HEK293T (cell line): Measurements from ENCODE around the gene RPTOR.

Experiments used
- ARNT ChIP-seq: fragments of 450-650 bp; IDR thresholded peaks from 2 replicates; pipeline ENCODE4 v1.6.1; 2017; ENCODE audit warnings: mild to moderate bottlenecking
- BHLHE40 ChIP-seq: fragments of 450-650 bp; IDR thresholded peaks from 2 replicates; pipeline ENCODE4 v1.6.1; 2016; ENCODE audit warnings: mild to moderate bottlenecking, moderate library complexity, borderline replicate concordance
- CTBP1 ChIP-seq: fragments of 450-650 bp; IDR thresholded peaks from 2 replicates; pipeline ENCODE4 v1.6.1; 2016; ENCODE audit warnings: borderline replicate concordance
- ELF4 ChIP-seq: fragments of 450-650 bp; IDR thresholded peaks from 2 replicates; pipeline ENCODE4 v1.6.1; 2017; ENCODE audit warnings: antibody characterized with exemption
- FOXA1 ChIP-seq: fragments of 450-650 bp; IDR thresholded peaks from 2 replicates; pipeline ENCODE4 v1.6.1; 2016; ENCODE audit warnings: mild to moderate bottlenecking
- FOXK2 ChIP-seq: fragments of 450-650 bp; IDR thresholded peaks from 2 replicates; pipeline ENCODE4 v1.6.1; 2016; ENCODE audit warnings: mild to moderate bottlenecking
- FOXM1 ChIP-seq: fragments of 450-650 bp; IDR thresholded peaks from 2 replicates; pipeline ENCODE4 v1.6.1; 2017; ENCODE audit warnings: mild to moderate bottlenecking, borderline replicate concordance
- NFRKB ChIP-seq: fragments of 450-650 bp; IDR thresholded peaks from 2 replicates; pipeline ENCODE4 v1.6.1; 2016; ENCODE audit warnings: mild to moderate bottlenecking, moderate library complexity
- PKNOX1 ChIP-seq: fragments of 450-650 bp; IDR thresholded peaks from 2 replicates; pipeline ENCODE4 v1.6.1; 2016
- SP1 ChIP-seq: fragments of 450-650 bp; IDR thresholded peaks from 2 replicates; pipeline ENCODE4 v1.6.1; 2017
- SUZ12 ChIP-seq: fragments of 450-650 bp; IDR thresholded peaks from 2 replicates; pipeline ENCODE4 v1.6.1; 2016; ENCODE audit warnings: mild to moderate bottlenecking

- TF ChIP-seq BHLHE40 (no peak), SP1 (no peak), ARNT (no peak), FOXA1 (no peak), FOXM1 (no peak), ELF4 (no peak), FOXK2 (no peak), SUZ12 (no peak), CTBP1 (no peak), NFRKB (no peak), PKNOX1 (no peak)
These were observed 306.2 kb downstream of the RPTOR start for GRCh38 chr17:80850817-80851216.
